ENCODE data around the gene SMCO3. TPM values are rescaled to one million over a fixed set of nuclear protein-coding genes. Genes with fewer than 3 reads are reported as not detected.
A peak's percentile ranks its signal among the peaks of the same experiment; 100 is the strongest.

Gene SMCO3
- total and polyA plus RNA-seq, 2 of the 13 experiments (the other 11 are each of a cell fraction or from before 2014, with no cell fraction given): 0.29 to 0.42 TPM

GRCh38 chr12:14772946-14773345, 41.0 kb downstream of the SMCO3 start:
- H3K4me3 ChIP-seq (replicated peaks in 1 of 3; ENCODE audit: insufficient read depth in 1 of 3, low read depth in 2 of 3, low read length in 3 of 3): peak overlapping the region; percentile 15 to 79 (median 64); a peak in 3 of 6 replicates
- intact Hi-C loops (cut with micrococcal nuclease; ENCODE audit: unreplicated experiment): loop anchor here (10.0 kb wide), 1 partner anchor 1112 kb away; the partner anchor contains the start of gene STRAP
- no peaks in the 10 kb centered on the region; the same call in 1 of the 2 replicates for H4K20me1 ChIP-seq (ENCODE audit: insufficient read depth, low read length)
- in situ Hi-C loops (cut with HindIII; ENCODE audit: extremely low pct_ligation_motif_present, low pct_unique_long_range_greater_than_20kb): no loop called here
- BruUV-seq (replicated peaks): no TSS peak
- no peaks in the 10 kb centered on the region; a peak in 1 of 5 replicates for H3K27me3 ChIP-seq (ENCODE audit: control insufficient read depth in 1 of 2, insufficient read depth in 2 of 2, low read length in 2 of 2)
- DNase-seq (ENCODE audit: low spot score) (no peak), ATAC-seq (no peak), FAIRE-seq (no peak)
- no peaks in the 10 kb centered on the region for H3K9me3 ChIP-seq (ENCODE audit: low read length)
- TF ChIP-seq, protein P1, sequence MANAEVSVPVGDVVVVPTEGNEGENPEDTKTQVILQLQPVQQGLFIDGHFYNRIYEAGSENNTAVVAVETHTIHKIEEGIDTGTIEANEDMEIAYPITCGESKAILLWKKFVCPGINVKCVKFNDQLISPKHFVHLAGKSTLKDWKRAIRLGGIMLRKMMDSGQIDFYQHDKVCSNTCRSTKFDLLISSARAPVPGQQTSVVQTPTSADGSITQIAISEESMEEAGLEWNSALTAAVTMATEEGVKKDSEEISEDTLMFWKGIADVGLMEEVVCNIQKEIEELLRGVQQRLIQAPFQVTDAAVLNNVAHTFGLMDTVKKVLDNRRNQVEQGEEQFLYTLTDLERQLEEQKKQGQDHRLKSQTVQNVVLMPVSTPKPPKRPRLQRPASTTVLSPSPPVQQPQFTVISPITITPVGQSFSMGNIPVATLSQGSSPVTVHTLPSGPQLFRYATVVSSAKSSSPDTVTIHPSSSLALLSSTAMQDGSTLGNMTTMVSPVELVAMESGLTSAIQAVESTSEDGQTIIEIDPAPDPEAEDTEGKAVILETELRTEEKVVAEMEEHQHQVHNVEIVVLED (CRISPR knock-in tag; IDR thresholded peaks at IDR 0.05; ENCODE audit: borderline replicate concordance): no peak
- TF ChIP-seq ZSCAN21 (CRISPR knock-in tag; IDR thresholded peaks at IDR 0.05; ENCODE audit: borderline replicate concordance) (no peak), ZNF746 (CRISPR knock-in tag; IDR thresholded peaks at IDR 0.05) (no peak), ARHGAP35 (CRISPR knock-in tag; IDR thresholded peaks at IDR 0.05; ENCODE audit: borderline replicate concordance) (no peak), PPARG (CRISPR knock-in tag; conservative IDR thresholded peaks at IDR 0.05) (no peak), ZNF33B (CRISPR knock-in tag; IDR thresholded peaks at IDR 0.05) (no peak), ZNF317 (CRISPR knock-in tag; IDR thresholded peaks at IDR 0.05) (no peak), SIN3A (IDR thresholded peaks at IDR 0.05; ENCODE audit: borderline replicate concordance, low read depth, low read length) (no peak), PHF21A (CRISPR knock-in tag; IDR thresholded peaks at IDR 0.05) (no peak), CHCHD3 (CRISPR knock-in tag; IDR thresholded peaks at IDR 0.05) (no peak), MAFF (IDR thresholded peaks at IDR 0.05; ENCODE audit: low read depth, low read length) (no peak), ZNF207 (IDR thresholded peaks at IDR 0.05; ENCODE audit: borderline replicate concordance) (no peak), TBP (CRISPR knock-in tag; IDR thresholded peaks at IDR 0.05) (no peak), ZNF557 (CRISPR knock-in tag; IDR thresholded peaks at IDR 0.05) (no peak), SRSF1 (optimal IDR thresholded peaks at IDR 0.05; ENCODE audit: low read depth, low read length) (no peak), RXRB (CRISPR knock-in tag; IDR thresholded peaks at IDR 0.05; ENCODE audit: borderline replicate concordance) (no peak)
- TF ChIP-seq, protein P2, sequence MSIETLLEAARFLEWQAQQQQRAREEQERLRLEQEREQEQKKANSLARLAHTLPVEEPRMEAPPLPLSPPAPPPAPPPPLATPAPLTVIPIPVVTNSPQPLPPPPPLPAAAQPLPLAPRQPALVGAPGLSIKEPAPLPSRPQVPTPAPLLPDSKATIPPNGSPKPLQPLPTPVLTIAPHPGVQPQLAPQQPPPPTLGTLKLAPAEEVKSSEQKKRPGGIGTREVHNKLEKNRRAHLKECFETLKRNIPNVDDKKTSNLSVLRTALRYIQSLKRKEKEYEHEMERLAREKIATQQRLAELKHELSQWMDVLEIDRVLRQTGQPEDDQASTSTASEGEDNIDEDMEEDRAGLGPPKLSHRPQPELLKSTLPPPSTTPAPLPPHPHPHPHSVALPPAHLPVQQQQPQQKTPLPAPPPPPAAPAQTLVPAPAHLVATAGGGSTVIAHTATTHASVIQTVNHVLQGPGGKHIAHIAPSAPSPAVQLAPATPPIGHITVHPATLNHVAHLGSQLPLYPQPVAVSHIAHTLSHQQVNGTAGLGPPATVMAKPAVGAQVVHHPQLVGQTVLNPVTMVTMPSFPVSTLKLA (IDR thresholded peaks at IDR 0.05): no peak
- TF ChIP-seq, protein P3, sequence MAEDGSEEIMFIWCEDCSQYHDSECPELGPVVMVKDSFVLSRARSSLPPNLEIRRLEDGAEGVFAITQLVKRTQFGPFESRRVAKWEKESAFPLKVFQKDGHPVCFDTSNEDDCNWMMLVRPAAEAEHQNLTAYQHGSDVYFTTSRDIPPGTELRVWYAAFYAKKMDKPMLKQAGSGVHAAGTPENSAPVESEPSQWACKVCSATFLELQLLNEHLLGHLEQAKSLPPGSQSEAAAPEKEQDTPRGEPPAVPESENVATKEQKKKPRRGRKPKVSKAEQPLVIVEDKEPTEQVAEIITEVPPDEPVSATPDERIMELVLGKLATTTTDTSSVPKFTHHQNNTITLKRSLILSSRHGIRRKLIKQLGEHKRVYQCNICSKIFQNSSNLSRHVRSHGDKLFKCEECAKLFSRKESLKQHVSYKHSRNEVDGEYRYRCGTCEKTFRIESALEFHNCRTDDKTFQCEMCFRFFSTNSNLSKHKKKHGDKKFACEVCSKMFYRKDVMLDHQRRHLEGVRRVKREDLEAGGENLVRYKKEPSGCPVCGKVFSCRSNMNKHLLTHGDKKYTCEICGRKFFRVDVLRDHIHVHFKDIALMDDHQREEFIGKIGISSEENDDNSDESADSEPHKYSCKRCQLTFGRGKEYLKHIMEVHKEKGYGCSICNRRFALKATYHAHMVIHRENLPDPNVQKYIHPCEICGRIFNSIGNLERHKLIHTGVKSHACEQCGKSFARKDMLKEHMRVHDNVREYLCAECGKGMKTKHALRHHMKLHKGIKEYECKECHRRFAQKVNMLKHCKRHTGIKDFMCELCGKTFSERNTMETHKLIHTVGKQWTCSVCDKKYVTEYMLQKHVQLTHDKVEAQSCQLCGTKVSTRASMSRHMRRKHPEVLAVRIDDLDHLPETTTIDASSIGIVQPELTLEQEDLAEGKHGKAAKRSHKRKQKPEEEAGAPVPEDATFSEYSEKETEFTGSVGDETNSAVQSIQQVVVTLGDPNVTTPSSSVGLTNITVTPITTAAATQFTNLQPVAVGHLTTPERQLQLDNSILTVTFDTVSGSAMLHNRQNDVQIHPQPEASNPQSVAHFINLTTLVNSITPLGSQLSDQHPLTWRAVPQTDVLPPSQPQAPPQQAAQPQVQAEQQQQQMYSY (CRISPR knock-in tag; IDR thresholded peaks at IDR 0.05): no peak
- peak overlapping the region; percentile 73 for H3K27ac ChIP-seq (ENCODE audit: extremely low read length, insufficient read depth, low read length)
- H3K4me1 ChIP-seq (ENCODE audit: insufficient read depth, low read length): peaks cover 40% of the 10 kb centered on the region
- no peaks in the 10 kb centered on the region for H3K36me3 ChIP-seq (replicated peaks in 1 of 2; ENCODE audit: control insufficient read depth in 1 of 2, insufficient read depth in 2 of 2, low read length in 2 of 2)
- H3K79me2 ChIP-seq (ENCODE audit: insufficient read depth, low read length): peaks cover 29% of the 10 kb centered on the region
- 78% methylated on average over 5 of the region's 5 CpGs for WGBS (ENCODE audit: low lambda C conversion rate)
- CTCF ChIA-PET (ENCODE audit: low intra/inter-chr PET ratio, low total read pairs): no interaction called here
- POLR2A ChIA-PET: interaction anchor here (1.0 to 3.7 kb wide), 4 partner anchors 9 to 68 kb away, joined by 3 to 20 read pairs (median 4); partner anchors contain the start of genes C12orf60 and WBP11
- H3K9ac ChIP-seq (ENCODE audit: insufficient read depth, low read depth, low read length): peak overlapping the region; percentile 76; the same call in 1 of the 2 replicates
- peak overlapping the region; percentile 58 for H3K4me2 ChIP-seq (ENCODE audit: low read depth, low read length)
- H2AFZ ChIP-seq (ENCODE audit: low read length): no peak overlapping the region
